DLD1 (cell line): ENCODE data around the gene NPAS1.
"Not testable (repeated sequence)": the region's sequence is repeated elsewhere in the genome, so short reads cannot be mapped to it uniquely, and the experiment has no call there.

Experiments
- in situ Hi-C: cut with HindIII; loops from 2 replicates; pipeline ENCODE4 v1.10.0; 2017; ENCODE audit warnings: low sequenced_read_pairs

NPAS1 gene

DNA sequence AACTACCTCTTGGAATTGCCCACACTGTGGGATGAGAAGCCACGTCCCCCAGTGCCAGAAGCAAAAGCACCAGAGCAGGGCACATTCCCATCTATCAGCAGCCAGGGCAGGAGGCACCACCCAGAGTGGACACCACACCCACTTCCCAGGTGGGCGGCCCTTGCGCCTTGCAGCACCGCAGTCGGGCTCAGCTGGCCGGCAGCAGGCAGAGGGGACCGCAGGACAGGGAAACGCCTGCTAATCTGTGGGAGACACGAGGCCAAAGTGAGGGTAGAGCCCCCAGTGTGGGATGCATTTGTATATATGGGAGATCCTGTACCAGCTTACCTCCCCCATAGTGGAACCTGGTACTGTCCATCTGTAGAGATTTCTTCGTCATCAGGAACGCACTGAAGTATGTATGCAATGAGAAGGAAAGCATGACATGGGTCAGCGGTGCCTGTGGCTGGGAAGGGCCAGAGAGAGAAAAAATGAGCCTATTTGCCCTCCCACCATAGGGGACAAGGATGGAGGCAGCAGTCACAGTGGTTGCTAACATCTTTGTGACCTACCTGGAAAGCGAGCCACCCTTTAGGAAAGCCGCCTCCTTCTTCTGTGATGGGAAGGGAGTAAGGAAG is 30.9 kb upstream of the NPAS1 start:
- in situ Hi-C loops, result no loop called here

DNA sequence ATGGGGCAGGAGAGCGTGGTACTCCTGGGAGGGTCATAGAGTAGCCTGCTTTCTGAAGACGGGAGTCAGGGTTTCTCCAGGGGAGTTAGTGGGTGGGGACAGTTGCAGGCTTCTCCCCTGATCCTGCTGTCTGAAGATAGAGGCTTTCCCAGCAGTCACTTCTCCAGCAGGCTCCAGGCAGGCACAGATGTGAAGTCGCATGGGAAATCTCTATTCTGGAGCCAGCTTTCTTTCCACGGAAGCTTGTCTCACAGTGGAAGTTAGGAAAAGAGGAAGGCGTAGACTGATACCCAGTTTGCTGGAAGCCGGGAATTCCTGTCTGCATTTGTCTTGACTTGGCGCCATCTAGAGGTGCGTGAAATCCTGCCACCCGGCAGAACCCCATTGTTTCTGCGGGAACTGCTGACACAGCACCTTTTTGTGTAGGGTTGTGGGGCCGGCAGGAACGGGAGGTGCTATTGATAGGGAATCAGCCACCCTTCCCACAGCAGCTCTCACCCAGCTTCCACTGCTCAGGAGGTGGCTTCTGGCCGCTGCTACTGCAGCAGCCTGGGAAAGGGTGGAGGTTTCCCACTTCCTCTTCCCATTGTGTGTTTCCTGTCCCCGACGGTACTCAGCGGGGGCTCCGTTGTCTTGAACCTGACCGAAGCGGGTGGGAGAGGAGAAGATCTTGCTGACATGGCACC is 28.5 kb upstream of the NPAS1 start:
- in situ Hi-C loops, result no loop called here

DNA sequence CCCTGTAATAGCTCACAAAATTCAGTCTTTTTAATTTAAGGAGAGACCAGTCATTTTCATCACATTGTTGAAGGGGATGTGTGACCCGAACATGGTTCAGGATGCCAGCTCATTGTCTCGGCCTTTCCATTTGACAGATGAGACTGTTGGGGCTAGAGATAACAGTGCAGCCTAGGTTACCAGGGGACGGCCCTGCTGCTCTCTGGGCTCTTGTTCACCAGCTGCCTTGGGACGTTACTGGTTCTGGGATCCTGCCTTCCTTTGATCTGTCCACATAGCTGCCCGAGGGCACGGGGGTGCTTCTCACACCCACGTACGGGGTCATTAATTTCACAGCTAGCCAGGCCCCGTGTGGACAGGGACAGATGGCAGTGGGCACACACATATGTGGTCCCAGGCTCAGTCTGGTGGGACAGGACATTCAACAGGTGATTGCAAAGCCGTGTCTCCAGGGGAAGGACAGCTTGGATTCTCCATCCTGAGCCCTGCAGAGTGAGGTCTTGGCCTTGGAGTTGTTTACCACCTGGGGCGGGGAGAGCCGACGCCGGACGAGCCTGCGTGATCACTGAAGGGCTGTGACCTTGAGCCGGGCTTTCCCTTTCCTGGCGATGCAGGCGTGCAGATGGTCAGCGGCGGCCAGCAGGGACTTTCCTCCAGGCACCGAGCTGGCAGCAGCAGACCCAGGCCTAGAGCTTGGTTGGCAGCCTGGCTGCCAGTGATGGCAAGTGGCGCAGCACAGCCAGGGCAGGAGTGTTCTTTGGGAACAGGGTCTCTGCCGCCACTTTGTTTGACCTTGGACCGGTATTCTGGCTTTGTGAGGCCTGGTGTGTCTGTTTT is 26.7 kb upstream of the NPAS1 start:
- in situ Hi-C loops, result no loop called here

DNA sequence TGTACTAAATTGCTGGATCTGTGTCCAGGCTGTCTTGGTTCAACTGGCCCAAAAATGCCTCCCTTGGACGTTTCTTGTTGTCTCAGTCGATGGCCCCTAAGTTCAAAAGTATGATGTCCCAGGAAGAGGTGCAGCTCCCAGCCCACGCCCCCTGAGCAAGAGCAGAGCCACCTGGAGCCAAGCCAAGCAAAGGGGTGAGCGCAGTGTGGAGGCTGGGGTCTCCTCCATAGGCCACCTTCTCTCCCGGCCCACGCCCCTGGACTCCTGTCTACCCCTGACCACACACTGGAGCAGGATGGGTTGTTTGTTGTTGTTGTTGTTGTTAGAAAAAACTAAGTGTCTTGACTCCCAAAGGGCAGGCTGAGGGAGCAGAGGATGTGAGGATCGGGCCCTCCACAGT is 26.0 kb upstream of the NPAS1 start:
- in situ Hi-C loops, result no loop called here

DNA sequence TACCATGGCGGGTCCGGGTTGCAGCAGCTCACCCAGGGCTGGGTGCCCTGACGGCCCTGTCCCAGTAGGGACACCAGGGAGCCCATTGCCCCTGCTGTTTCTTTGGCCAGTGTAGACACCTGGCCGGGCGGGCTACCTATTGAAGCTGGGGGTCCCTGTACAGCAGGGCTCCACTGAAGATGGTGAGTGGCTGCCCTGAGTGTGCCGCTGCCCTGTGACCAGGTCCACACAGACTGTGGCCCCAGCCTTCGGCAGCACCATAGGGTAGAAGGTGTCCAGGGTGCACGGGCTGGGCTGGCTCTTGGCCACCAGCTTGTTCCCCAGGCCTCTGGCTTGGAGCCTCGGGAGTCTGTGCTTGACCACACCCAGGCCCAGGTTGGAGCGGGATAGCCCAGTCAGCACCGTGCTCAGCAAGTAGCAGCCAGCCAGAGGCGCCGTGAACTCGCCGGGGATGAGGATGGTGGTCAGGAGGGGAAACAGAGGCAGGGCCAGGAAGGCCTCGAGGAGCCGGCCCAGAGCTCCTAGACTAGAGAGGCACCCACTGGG is 25.4 kb upstream of the NPAS1 start:
- in situ Hi-C loops, result no loop called here

DNA sequence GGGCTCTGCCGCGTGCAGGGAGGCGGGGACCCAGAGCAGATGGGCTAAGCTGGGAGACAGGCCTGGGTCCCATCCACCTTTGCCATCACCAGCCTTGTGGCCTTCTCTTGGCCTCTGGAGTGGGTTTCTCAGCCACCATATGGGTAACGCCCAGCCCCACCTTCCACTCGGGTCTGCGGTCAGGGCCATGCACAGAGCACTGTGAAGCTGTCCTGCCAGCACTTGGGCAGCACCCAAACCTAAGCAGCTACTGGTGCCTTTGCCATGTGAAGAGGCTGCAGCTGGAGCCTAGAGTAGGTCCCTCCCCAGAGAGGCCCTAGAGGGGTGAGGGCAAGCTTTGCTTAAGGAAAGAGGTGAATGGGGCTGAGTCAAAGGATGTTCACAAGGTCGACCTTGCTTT is 24.1 kb upstream of the NPAS1 start:
- in situ Hi-C loops, result no loop called here

DNA sequence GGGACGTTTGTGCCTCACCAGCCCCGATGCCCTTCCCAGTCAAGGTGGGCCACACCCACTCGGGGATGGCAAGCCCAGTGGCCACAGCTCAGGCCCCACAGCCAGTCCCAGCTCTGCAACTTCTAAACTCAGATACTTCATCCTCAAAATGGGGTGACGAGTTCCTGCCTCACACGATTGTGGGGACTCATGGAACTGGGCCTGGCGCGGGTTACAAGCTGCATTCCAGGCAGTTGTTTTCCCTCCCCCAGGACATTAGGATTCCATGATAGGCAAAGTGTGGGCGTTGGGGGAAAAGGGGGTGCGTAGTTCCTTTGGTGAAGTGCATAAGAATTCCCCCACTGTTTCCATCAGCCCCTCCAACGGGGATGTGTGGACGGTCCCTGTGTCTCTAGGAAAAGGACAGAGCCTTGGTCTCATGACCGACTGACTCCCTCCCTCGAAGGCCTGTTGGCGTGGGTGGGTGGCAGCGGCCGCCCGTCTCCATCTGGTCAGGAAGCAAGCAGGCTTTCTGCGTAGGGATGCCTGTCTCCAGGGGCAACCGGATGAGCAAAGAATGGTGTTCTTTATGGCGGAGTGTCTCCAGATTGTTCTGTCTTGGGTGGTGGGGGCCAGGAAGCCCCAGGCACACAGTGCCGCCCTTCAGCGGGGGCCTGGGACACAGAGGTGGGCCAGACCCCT is 21.1 kb upstream of the NPAS1 start:
- in situ Hi-C loops, result no loop called here

DNA sequence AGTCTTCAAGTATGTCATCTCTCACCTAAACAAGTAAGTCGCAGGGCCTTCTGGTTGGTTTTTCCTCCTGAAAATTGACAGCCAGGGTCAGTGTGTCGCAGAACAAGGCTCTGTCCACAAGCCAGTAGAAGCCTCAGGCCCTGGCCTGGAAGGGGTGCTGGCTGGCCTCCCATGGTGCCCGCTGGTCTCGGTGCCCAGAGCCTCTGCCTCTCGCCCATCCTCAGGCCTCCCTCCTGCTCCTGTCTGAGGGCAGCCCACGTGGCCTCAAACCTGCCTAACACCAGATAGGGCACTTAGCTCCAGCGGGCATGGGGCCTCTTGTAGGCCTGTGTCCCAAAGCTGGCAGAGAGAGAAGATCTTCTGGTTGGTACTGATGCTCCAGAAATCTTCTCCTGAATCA is 20.3 kb upstream of the NPAS1 start:
- in situ Hi-C loops, result no loop called here

DNA sequence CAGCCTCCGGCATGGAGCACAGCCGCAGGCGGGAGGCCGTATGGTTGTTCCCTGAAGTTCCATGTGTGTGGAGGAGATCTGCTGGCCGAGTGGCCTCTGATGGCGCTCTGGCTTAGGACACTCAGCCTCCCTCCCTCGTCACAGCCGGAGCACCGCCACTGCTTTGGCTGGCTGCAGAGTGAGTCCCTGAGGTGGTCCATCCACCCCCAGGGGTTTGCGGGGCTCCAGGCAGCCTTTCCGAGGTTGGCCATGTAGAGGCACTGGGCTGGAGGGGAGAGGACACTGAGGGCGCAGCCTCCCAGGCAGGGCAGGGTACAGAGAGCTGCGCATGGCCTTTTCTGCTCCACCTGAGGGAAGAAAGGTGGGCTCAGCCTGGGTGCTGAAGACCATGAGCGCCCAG is 19.8 kb upstream of the NPAS1 start:
- in situ Hi-C loops, result no loop called here

DNA sequence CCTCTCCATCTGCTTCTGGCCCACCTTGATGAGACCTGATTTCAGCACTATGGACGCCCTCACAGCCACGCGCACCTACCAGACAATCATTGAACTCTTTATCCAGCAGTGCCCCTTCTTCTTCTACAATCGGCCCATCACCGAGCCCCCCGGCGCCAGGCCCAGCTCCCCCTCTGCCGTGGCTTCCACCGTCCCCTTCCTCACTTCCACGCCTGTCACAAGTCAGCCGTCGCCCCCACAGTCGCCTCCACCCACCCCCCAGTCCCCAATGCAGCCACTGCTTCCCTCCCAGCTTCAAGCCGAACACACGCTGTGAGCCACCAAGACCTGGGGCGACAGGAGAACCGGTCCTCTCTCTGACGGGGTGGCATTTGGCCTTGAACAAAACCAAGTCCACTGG is 19.3 kb upstream of the NPAS1 start:
- in situ Hi-C loops, result no loop called here

DNA sequence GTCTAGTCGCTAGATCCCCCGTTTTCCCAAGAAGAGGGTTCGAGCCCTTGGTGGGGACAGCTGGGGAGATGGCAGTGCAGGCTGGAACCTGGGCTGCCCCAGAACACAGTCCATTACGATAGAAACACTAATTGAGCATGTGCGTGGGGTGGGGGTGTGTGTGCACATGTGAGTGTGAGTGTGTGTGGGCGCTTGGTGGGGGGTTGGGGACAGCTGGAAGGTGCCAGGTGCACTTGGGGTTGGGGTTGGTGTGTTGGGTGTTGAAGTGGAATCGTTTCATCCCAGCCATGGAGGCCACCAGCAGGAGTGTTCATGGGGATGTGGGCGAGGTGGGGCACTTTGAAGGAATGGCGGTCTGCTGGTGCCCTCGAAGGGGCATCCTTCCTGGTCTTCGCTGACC is 18.1 kb upstream of the NPAS1 start:
- in situ Hi-C loops, result no loop called here

DNA sequence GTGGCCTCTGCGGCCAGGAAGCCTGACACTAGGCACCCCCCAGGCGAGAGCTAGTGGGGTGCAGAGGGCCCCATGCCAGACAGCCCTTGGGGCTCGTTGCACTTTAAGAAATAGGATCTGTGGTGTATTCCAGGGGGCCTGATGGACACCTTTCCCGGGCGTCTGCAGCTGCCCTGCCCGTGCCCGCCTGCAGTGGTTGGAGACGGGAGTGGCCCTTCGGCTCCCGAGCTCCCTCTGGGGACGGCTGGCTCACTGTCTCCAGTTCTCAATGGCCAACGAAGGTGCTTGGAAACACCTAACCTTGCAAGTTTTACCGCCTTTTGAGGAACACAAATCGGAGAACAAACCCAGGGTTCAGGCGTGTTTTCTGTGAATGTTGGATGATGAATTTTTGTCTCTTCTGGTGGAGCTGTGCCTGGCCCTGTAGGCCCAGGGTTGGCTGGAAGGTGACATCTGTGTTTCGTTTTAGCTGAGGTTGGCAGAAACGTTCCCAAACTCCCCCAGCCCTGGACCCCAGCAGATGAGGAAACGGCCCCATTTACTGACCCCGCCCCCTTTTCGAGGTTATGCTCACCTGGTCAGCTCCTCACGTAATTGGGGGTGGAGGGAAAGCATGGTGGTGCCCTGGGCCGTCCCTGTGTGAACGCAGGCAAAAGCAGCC is 17.4 kb upstream of the NPAS1 start:
- in situ Hi-C loops, result no loop called here

DNA sequence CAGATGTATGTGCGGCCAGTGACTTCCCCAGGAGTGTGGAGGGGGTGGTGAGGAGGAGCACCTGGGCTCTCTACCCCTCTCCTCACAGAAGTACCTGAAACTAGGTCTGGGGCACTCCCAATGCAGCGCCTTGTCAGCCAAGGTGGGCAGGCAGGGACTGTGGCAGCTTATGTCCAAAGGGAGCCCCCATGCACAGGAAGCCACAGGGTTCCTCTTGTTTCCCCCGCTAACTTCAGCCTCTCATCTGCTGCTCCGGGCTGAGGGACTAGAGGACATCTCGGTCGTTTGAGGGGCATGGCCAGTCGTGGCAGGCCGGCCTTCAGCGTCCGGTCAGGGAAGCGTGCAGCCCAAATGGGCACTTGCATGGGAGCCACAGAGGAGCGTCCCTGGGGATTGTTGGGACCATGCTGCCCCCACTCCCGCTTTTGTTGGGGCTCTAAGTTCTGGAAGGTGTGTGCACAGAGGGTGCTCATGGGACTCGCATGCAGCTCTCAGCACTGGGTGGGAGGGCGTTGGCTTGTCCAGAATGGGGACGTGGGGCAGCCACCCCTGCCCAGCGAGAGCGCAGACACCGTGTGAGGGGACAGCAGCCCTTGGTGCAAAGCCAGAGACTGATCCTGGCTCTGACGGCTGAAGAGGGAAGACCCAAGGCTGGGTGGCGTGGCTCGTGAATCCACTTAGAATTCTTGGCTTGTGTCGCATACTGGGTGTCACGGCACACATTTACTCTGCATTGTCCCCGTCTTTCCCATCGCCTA is 16.6 kb upstream of the NPAS1 start:
- in situ Hi-C loops, result no loop called here

DNA sequence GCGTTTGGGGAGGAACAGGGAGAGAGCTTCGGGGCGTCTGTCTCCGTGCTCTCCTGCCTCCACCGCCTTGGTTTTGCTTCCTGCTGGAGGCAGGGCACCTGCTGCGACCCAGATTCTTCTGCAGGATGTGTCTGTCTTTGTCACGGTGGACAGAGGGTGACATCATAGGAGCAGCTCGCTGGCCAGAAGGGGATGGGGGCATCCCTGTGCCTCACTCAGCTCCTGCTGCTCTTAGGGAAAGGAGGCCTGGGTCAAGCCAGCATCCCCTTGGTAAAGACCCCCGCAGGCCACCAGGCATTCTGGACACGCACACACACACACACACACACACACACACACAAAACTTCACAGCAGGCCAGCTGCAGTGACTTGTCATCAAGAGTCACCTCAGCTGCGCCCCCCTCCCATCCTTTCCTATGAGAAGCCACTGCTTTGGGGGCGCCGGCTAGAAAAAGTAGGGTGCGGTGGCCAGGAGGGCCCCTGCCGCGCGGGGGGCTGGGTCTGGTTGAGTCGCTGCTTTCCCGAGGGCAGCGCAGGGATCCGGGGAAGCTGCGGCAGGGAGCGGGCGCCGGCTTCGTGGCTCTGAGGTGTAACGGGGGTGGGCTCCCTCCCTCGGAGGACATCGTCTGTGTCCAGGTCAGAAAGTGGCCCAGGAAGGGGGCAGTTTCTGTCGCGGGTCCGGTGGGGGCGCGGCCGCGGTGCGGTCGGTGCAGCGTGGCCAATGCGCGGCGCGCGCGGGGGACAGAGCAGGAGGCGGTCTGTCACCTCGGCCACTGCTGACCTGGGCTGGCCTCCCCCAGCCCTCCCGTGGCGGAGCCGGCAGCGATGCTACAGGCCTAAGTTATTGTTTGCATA is 15.8 kb upstream of the NPAS1 start:
- in situ Hi-C loops, result no loop called here

DNA sequence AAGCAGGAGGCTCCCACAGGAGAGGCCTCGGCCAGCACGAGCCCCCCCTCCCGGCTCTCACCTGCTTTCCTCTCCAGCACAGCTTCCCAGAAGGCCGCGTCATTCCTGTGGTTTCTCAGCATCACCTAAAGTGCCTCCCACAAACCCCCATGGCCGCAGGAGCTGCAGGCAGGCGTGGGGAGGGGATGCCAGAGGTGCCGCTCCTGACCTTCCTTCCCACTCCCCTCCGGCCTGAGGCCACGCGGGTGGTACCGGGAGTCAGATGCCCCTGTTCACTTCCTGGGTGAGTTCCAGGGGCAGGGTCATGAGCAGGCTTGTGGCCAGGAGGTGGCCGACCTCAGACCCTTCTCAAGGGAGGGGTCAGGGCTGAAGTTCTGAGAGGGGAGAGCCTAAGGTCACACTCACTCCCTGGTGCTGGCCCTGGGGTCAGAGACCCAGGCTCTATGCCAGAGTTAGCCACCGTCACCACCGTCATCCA is 14.4 kb upstream of the NPAS1 start:
- in situ Hi-C loops, result no loop called here

DNA sequence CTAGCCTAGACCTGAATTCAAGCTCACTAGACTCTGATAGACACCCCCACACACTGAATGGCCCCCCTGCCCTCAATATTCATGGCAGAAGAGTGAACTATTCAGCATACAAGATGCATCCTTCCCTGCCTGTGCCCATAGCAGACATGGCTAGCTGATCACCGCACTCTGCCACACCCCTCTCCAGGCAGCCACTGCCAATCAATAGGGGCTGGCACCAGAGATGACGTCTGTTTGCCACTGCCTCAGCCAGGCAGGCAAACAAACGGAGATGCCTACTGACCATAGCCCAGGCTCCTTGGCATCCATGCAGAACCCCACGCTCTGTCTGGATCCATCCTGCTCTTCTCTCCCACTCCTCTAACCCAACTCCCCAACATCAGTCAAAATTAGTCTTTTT is 13.8 kb upstream of the NPAS1 start:
- in situ Hi-C loops, result no loop called here

DNA sequence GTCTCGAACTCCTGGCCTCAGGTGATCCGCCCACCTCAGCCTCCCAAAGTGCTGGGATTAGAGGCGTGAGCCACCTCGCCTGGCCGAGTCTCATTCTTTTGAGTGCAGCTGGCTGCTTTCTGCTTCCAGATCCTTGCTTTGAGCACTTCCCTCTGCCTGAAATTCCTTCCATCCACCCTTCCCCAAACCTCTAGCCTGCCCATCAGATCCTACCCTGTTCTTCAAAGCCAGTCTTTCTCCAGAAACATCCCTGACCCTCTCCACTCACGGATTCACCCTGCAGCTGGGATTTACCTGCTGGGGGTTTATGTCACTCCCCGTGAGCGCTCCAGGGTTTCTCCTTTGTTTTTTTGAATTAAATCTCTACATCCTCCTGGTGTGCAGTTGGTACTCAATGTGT is 13.1 kb upstream of the NPAS1 start:
- in situ Hi-C loops, result no loop called here

DNA sequence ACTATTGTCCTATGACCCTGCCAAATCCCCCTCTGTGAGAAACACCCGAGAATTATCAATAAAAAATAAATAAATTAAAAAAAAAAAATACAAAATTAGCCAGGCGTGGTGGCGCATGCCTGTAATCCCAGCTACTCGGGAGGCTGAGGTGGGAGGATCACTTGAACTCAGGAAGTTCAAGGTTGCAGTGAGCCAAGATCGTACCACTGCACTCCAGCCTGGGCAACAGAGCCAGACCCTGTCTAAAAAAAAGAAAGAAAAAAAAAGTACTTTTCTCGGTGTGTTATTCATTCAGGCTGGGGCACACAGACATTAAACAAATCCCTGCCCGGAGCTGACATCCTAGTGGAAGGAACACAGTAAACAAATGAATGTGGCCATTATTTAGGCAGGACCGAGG is 9.1 kb upstream of the NPAS1 start:
- in situ Hi-C loops, result not testable (repeated sequence)

DNA sequence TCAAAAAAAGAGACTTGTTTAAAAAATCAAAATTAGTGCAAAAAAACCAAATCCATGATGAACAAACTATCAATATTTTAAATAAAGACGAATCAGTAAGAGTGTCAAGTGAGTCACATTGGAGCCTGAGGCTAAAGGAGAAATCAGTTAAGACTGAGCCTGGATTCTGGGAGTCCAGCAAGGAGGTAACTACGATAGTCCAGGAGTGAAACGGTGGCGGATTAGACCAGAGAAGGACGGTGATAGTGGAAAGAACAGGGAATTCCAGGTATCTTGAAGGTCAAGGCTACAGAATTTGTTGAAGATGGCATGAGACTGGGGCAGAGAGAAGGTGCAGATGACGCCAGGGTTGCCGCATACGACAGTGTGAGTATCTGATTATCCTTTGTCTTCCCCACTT is 7.0 kb upstream of the NPAS1 start:
- in situ Hi-C loops, result no loop called here
